Liver (tissue), 9 donors: ENCODE measurements around the gene PHC2. TPM values are rescaled to one million over a fixed set of nuclear protein-coding genes. Genes with fewer than 3 reads are reported as not detected.

Experiments used
- DNase-seq: peaks from one replicate; pipeline ENCODE4 v3.0.0-alpha.2; 2017; ENCODE audit warnings: low spot score
- H3K27ac ChIP-seq, 2 donors: one replicate each; pipeline ENCODE4 v1.7.0; 2013; ENCODE audit warnings: inconsistent platforms in 2 of 2, low read length in 2 of 2, control low read depth in 1 of 2, low read depth in 1 of 2, mild to moderate bottlenecking in 1 of 2
- H3K27me3 ChIP-seq, 4 donors: one replicate each; pipeline versions ENCODE4 v1.6.1 to v1.7.0; 2013; ENCODE audit warnings: low read length in 3 of 4, inconsistent platforms in 1 of 4, mild to moderate bottlenecking in 1 of 4, moderate library complexity in 1 of 4; ENCODE audit not compliant: control insufficient read depth in 4 of 4, insufficient read depth in 4 of 4
- H3K36me3 ChIP-seq, 4 donors: one replicate each; pipeline versions ENCODE4 v1.6.1 to v1.7.0; 2013; ENCODE audit warnings: low read length in 3 of 4, mild to moderate bottlenecking in 3 of 4, low read depth in 1 of 4, moderate library complexity in 1 of 4; ENCODE audit not compliant: control insufficient read depth in 4 of 4, insufficient read depth in 3 of 4
- H3K4me1 ChIP-seq, 4 donors: one replicate each; pipeline versions ENCODE4 v1.6.1 to v1.7.0; 2013; ENCODE audit warnings: low read length in 3 of 4, mild to moderate bottlenecking in 3 of 4, moderate library complexity in 1 of 4; ENCODE audit not compliant: control insufficient read depth in 4 of 4, insufficient read depth in 4 of 4
- H3K4me3 ChIP-seq, 3 donors: one replicate each; pipeline versions ENCODE4 v1.6.1 to v1.7.0; 2013; ENCODE audit warnings: low read length in 3 of 3, control low read depth in 1 of 3, low read depth in 1 of 3, mild to moderate bottlenecking in 1 of 3
- H3K9ac ChIP-seq, 2 donors: one replicate each; pipeline ENCODE4 v1.7.0; 2013; ENCODE audit warnings: low read length in 2 of 2, mild to moderate bottlenecking in 2 of 2, moderate library complexity in 2 of 2, control low read depth in 1 of 2, low read depth in 1 of 2
- H3K9me3 ChIP-seq, 4 donors: one replicate each; pipeline versions ENCODE4 v1.6.1 to v1.7.0; 2013; ENCODE audit warnings: low read length in 3 of 4; ENCODE audit not compliant: control insufficient read depth in 4 of 4
- EGR1 ChIP-seq, 2 donors: IDR thresholded peaks; 2 replicates each; pipeline ENCODE4 v1.6.1; 2016 to 2018; ENCODE audit warnings: antibody characterized with exemption in 2 of 2, low read depth in 2 of 2
- FOXA1 ChIP-seq: IDR thresholded peaks from 2 replicates; pipeline ENCODE4 v1.6.1; 2016; ENCODE audit warnings: antibody characterized with exemption
- FOXA2 ChIP-seq: IDR thresholded peaks from 2 replicates; pipeline ENCODE4 v1.6.1; 2016; ENCODE audit warnings: antibody characterized with exemption
- GABPA ChIP-seq, 2 donors: IDR thresholded peaks in 1 of 2; conservative IDR thresholded peaks in 1 of 2; 2 replicates each; pipeline ENCODE4 v1.6.1; 2016; ENCODE audit warnings: antibody characterized with exemption in 2 of 2, mild to moderate bottlenecking in 1 of 2, moderate library complexity in 1 of 2
- HNF4A ChIP-seq, 2 donors: conservative IDR thresholded peaks; 2 replicates each; pipeline ENCODE4 v1.6.1; 2016; ENCODE audit warnings: antibody characterized with exemption in 2 of 2, mild to moderate bottlenecking in 2 of 2
- HNF4G ChIP-seq: IDR thresholded peaks from 2 replicates; pipeline ENCODE4 v1.6.1; 2016; ENCODE audit warnings: antibody characterized with exemption
- NR2F2 ChIP-seq: IDR thresholded peaks from 2 replicates; pipeline ENCODE4 v1.6.1; 2016; ENCODE audit warnings: antibody characterized with exemption
- RAD21 ChIP-seq, 2 donors: IDR thresholded peaks; 2 replicates each; pipeline ENCODE4 v1.6.1; 2016; ENCODE audit warnings: antibody characterized with exemption in 2 of 2, mild to moderate bottlenecking in 2 of 2
- RXRA ChIP-seq, 2 donors: IDR thresholded peaks; 2 replicates each; pipeline ENCODE4 v1.6.1; 2017 to 2018; ENCODE audit warnings: antibody characterized with exemption in 2 of 2, mild to moderate bottlenecking in 1 of 2
- SP1 ChIP-seq: IDR thresholded peaks from 2 replicates; pipeline ENCODE4 v1.6.1; 2018; ENCODE audit warnings: antibody characterized with exemption, mild to moderate bottlenecking
- TAF1 ChIP-seq: conservative IDR thresholded peaks from 2 replicates; pipeline ENCODE4 v1.6.1; 2016; ENCODE audit warnings: antibody characterized with exemption, mild to moderate bottlenecking
- YY1 ChIP-seq: IDR thresholded peaks from 2 replicates; pipeline ENCODE4 v1.6.1; 2016; ENCODE audit warnings: antibody characterized with exemption, mild to moderate bottlenecking
- WGBS: extraction: QIAGEN DNeasy Blood & Tissue Kit; methylation state at CpG from one replicate; pipeline ENCODE4 v1.1.7; 2013; 5-methylcytosine and 5-hydroxymethylcytosine counted together
- polyA plus RNA-seq, 2 donors: library from polyadenylated mRNA; stranded (reverse) in 1 of 2; unstranded in 1 of 2; fragments of 200-250 nt in 1 of 2; fragments of >200 nt in 1 of 2; fragmentation: Nextera tagmentation in 1 of 2; extraction: Ambion mirVana in 1 of 2; gene quantifications; one replicate each; pipeline versions ENCODE4 v1.2.1 to v1.2.3, GENCODE V29; 2013 to 2015
- total RNA-seq, 2 donors: library from RNA; depleted of rRNA; stranded (reverse); fragments of >200 nt; gene quantifications; one replicate each; pipeline ENCODE4 v1.2.3, GENCODE V29; 2014
- TF ChIP-seq, protein P1 (sequence below): IDR thresholded peaks from 2 replicates; pipeline ENCODE4 v1.6.1; 2016; ENCODE audit warnings: antibody characterized with exemption
- TF ChIP-seq, protein P2 (sequence below): IDR thresholded peaks from 2 replicates; pipeline ENCODE4 v1.6.1; 2016; ENCODE audit warnings: antibody characterized with exemption
- TF ChIP-seq, protein P3 (sequence below): IDR thresholded peaks from 2 replicates; pipeline ENCODE4 v1.6.1; 2016; ENCODE audit warnings: antibody characterized with exemption
- TF ChIP-seq, protein P4 (sequence below): IDR thresholded peaks from 2 replicates; pipeline ENCODE4 v1.6.1; 2016; ENCODE audit warnings: antibody characterized with exemption, mild to moderate bottlenecking
- donor health status: healthy.
- donor health status: healthy.
- donor health status: healthy.
- donor health status: healthy.
- donor health status: healthy.

The PHC2 gene
- total and polyA plus RNA-seq, 4 donors: 19.1 to 67.8 (median 44.7) TPM

DNA sequence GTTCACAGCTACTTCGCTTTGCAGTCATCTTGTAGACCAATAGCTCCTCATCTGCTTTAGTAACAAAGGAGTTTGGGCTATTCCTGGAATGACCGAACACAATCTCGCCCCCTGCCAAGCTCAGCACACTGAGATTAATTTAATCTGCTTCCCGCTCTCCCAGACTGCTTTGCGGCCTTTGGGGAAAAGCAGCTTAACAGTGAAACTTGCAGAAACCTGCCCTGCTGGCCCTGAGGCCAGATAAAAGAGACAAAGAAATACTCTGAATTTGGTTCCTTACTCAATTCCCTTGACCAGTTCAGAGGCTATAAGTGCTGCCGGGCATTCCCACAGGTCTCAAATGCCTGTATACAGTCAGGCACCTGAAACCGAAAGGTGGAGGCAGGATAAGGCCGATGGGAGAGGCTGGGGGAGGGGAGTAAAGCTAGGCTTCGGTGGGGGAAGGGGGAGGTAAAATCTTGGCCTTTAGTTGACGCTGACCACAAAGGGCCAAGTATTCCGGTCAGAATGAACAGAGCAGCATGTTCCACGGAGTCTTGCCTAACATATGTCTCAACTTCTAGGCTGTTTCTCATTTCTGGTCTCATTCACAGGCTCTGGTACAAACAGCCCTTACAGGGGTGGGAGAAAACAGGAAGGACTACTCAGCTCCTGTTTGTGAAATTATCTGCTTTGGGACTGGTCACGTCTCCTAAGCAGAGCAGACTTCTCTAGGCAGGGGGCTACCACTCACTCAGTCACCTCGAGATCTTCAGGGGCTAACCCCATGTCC lies 92.3 kb downstream of the PHC2 start:
- Histone ChIP-seq H3K27me3 (no peaks in the 10 kb centered on the region), H3K9ac (peak overlapping the region; percentile 10 to 16), H3K36me3 (no peaks in the 10 kb centered on the region), H3K9me3 (no peaks in the 10 kb centered on the region), H3K27ac (peak overlapping the region; percentile 97 to 99), H3K4me3 (no peak overlapping the region), H3K4me1 (peaks cover 46 to 84% (median 78%) of the 10 kb centered on the region in 4 donors)
- 36% methylated on average over 14 of the region's 14 CpGs for WGBS
- no peak for TF ChIP-seq EGR1 (IDR thresholded peaks at IDR 0.05; ENCODE audit: low read depth in 2 of 2)
- TF ChIP-seq, protein P1, sequence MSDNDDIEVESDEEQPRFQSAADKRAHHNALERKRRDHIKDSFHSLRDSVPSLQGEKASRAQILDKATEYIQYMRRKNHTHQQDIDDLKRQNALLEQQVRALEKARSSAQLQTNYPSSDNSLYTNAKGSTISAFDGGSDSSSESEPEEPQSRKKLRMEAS: peak; percentile 20
- TF ChIP-seq SP1: peak; percentile 51
- peak in 1 of 2 donors; percentile 35 for TF ChIP-seq HNF4A (conservative IDR thresholded peaks at IDR 0.05)
- TF ChIP-seq GABPA (IDR thresholded peaks at IDR 0.05 in 1 of 2, conservative IDR thresholded peaks at IDR 0.05 in 1 of 2): peak in 1 of 2 donors; percentile 8
- TF ChIP-seq FOXA2: no peak
- TF ChIP-seq, protein P2, sequence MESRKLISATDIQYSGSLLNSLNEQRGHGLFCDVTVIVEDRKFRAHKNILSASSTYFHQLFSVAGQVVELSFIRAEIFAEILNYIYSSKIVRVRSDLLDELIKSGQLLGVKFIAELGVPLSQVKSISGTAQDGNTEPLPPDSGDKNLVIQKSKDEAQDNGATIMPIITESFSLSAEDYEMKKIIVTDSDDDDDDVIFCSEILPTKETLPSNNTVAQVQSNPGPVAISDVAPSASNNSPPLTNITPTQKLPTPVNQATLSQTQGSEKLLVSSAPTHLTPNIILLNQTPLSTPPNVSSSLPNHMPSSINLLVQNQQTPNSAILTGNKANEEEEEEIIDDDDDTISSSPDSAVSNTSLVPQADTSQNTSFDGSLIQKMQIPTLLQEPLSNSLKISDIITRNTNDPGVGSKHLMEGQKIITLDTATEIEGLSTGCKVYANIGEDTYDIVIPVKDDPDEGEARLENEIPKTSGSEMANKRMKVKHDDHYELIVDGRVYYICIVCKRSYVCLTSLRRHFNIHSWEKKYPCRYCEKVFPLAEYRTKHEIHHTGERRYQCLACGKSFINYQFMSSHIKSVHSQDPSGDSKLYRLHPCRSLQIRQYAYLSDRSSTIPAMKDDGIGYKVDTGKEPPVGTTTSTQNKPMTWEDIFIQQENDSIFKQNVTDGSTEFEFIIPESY: no peak
- TF ChIP-seq RXRA (IDR thresholded peaks at IDR 0.05): peak in 1 of 2 donors; percentile 48
- DNase-seq: no peak

DNA sequence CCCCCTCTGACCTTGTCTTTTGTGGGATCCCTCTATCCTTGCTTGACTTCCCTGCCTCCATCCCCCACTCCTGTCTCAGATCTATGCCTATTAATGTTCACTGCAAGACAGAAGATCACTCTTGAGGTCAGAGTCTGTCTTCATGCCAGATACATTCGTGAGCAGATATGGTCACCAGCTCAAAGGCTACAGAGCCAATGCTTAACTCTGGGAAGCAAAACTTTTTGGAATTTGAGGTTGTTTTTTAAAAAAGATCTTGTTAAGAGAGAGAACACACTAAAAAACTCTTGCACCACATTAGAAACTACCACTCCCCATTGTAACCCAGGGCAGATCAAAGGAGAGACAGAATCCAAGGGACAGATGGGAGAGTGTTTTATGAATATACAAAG lies 92.9 kb downstream of the PHC2 start:
- Histone ChIP-seq H3K27ac (peak overlapping the region; percentile 97 to 99), H3K27me3 (no peaks in the 10 kb centered on the region), H3K4me1 (peaks cover 46 to 85% (median 75%) of the 10 kb centered on the region in 4 donors), H3K36me3 (peaks cover 0 to 6% (median under 1%) of the 10 kb centered on the region in 4 donors), H3K4me3 (no peak overlapping the region), H3K9ac (peak overlapping the region; percentile 12 to 48), H3K9me3 (no peaks in the 10 kb centered on the region)
- no peak for DNase-seq
- 17% methylated on average over 1 of the region's 1 CpG for WGBS
- peak; percentile 15 for TF ChIP-seq NR2F2
- TF ChIP-seq, protein P3, sequence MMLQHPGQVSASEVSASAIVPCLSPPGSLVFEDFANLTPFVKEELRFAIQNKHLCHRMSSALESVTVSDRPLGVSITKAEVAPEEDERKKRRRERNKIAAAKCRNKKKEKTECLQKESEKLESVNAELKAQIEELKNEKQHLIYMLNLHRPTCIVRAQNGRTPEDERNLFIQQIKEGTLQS: no peak

DNA sequence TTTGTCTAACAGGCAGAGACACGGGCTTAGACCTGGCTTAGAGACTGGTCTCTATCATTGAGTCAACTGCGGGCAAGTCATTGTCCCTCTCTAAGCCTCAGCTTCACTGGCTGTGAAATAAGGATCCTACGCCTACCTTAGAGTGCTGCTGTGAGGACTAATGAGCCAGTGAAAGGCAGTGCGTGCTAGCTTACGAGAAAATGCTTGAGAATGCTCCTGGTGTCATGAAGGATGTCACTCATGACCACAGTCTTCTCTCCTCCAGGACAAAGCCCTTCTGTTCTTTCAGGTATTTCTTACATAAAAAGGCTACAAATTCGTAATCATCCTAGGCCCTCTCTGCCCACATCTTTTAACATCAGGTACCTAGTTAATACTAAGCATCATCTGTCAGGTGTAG lies 93.5 kb downstream of the PHC2 start:
- Histone ChIP-seq H3K9ac (peak overlapping the region in 1 of 2 donors; percentile 48), H3K36me3 (peaks cover 0 to 10% (median 6%) of the 10 kb centered on the region in 4 donors), H3K9me3 (no peaks in the 10 kb centered on the region), H3K27me3 (no peaks in the 10 kb centered on the region), H3K27ac (peak overlapping the region; percentile 97 to 99), H3K4me1 (peaks cover 43 to 85% (median 72%) of the 10 kb centered on the region in 4 donors), H3K4me3 (no peak overlapping the region)
- TF ChIP-seq, protein P1: no peak
- TF ChIP-seq YY1 (no peak), HNF4G (no peak), EGR1 (IDR thresholded peaks at IDR 0.05; ENCODE audit: low read depth in 2 of 2) (no peak), SP1 (no peak), TAF1 (no peak), NR2F2 (no peak), GABPA (IDR thresholded peaks at IDR 0.05 in 1 of 2, conservative IDR thresholded peaks at IDR 0.05 in 1 of 2) (no peak), FOXA2 (no peak), RXRA (IDR thresholded peaks at IDR 0.05) (no peak), RAD21 (IDR thresholded peaks at IDR 0.05) (no peak), FOXA1 (no peak), HNF4A (conservative IDR thresholded peaks at IDR 0.05) (no peak)
- TF ChIP-seq, protein P3: no peak
- TF ChIP-seq, protein P2: no peak
- TF ChIP-seq, protein P4, sequence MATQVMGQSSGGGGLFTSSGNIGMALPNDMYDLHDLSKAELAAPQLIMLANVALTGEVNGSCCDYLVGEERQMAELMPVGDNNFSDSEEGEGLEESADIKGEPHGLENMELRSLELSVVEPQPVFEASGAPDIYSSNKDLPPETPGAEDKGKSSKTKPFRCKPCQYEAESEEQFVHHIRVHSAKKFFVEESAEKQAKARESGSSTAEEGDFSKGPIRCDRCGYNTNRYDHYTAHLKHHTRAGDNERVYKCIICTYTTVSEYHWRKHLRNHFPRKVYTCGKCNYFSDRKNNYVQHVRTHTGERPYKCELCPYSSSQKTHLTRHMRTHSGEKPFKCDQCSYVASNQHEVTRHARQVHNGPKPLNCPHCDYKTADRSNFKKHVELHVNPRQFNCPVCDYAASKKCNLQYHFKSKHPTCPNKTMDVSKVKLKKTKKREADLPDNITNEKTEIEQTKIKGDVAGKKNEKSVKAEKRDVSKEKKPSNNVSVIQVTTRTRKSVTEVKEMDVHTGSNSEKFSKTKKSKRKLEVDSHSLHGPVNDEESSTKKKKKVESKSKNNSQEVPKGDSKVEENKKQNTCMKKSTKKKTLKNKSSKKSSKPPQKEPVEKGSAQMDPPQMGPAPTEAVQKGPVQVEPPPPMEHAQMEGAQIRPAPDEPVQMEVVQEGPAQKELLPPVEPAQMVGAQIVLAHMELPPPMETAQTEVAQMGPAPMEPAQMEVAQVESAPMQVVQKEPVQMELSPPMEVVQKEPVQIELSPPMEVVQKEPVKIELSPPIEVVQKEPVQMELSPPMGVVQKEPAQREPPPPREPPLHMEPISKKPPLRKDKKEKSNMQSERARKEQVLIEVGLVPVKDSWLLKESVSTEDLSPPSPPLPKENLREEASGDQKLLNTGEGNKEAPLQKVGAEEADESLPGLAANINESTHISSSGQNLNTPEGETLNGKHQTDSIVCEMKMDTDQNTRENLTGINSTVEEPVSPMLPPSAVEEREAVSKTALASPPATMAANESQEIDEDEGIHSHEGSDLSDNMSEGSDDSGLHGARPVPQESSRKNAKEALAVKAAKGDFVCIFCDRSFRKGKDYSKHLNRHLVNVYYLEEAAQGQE: no peak
- no peak for DNase-seq
- WGBS: 94% methylated on average over 6 of the region's 6 CpGs
